ACC112 (cell line): ENCODE data around the gene RBM15B.

Source experiments
- H2AFZ ChIP-seq: fragments of 200-600 bp; sonication (generic); one replicate; pipeline ENCODE4 v1.6.0; 2017; ENCODE audit warnings: antibody characterized with exemption, low read length; ENCODE audit not compliant: unreplicated experiment
- H3K27ac ChIP-seq: fragments of 200-600 bp; sonication (generic); 2 replicates; pipeline ENCODE4 v1.5.1; 2014; ENCODE audit warnings: low read depth, mild to moderate bottlenecking, antibody characterized with exemption, low read length, moderate library complexity
- H3K27me3 ChIP-seq: fragments of 200-600 bp; sonication (generic); 2 replicates; pipeline ENCODE4 v1.6.1; 2014; ENCODE audit warnings: mild to moderate bottlenecking, antibody characterized with exemption, low read length, moderate library complexity, mixed read lengths; ENCODE audit not compliant: insufficient read depth
- H3K36me3 ChIP-seq: fragments of 200-600 bp; sonication (generic); 2 replicates; pipeline ENCODE4 v1.6.1; 2016; ENCODE audit warnings: mild to moderate bottlenecking, antibody characterized with exemption, low read length, moderate library complexity, mixed read lengths; ENCODE audit not compliant: insufficient read depth
- H3K4me1 ChIP-seq: fragments of 200-600 bp; sonication (generic); one replicate; pipeline ENCODE4 v1.6.1; 2016; ENCODE audit warnings: low read length, mixed read lengths; ENCODE audit not compliant: insufficient read depth, unreplicated experiment, control insufficient read depth
- H3K4me3 ChIP-seq: fragments of 200-600 bp; sonication (generic); 2 replicates; pipeline ENCODE4 v1.5.1; 2014; ENCODE audit warnings: mild to moderate bottlenecking, low read depth, low read length
- H3K79me2 ChIP-seq: fragments of 200-600 bp; sonication (generic); one replicate; pipeline ENCODE4 v1.6.0; 2016; ENCODE audit warnings: low read length; ENCODE audit not compliant: control insufficient read depth, unreplicated experiment, insufficient read depth

RBM15B gene

GRCh38 chr3:51393134-51393495 is 2.0 kb downstream of the RBM15B start:
- H3K4me1 ChIP-seq: peaks cover 24% of the 10 kb centered on the region
- H3K36me3 ChIP-seq: peaks cover 55% of the 10 kb centered on the region; the same call in 1 of the 2 replicates
- H3K27me3 ChIP-seq: no peaks in the 10 kb centered on the region
- H2AFZ ChIP-seq: no peak overlapping the region
- peak overlapping the region; percentile 81 for H3K4me3 ChIP-seq
- H3K27ac ChIP-seq: no peak overlapping the region
- peaks cover 55% of the 10 kb centered on the region for H3K79me2 ChIP-seq

- no peak overlapping the region for H3K4me3 ChIP-seq
These were observed 2.5 kb downstream of the RBM15B start for GRCh38 chr3:51393564-51393963.

GRCh38 chr3:51394541-51394940 is 3.5 kb downstream of the RBM15B start:
- Histone ChIP-seq H3K27me3 (no peaks in the 10 kb centered on the region), H2AFZ (no peak overlapping the region), H3K36me3 (peaks cover 49% of the 10 kb centered on the region), H3K4me1 (peaks cover 22% of the 10 kb centered on the region), H3K27ac (no peak overlapping the region), H3K79me2 (peaks cover 51% of the 10 kb centered on the region), H3K4me3 (no peak overlapping the region)

More at GRCh38 chr3:51393564-51393963, 2.5 kb downstream of the RBM15B start:
- Histone ChIP-seq H2AFZ (no peak overlapping the region), H3K79me2 (peaks cover 51% of the 10 kb centered on the region), H3K4me1 (peaks cover 22% of the 10 kb centered on the region), H3K36me3 (peaks cover 55% of the 10 kb centered on the region), H3K27ac (no peak overlapping the region), H3K27me3 (no peaks in the 10 kb centered on the region)

- no peak overlapping the region for H3K4me3 ChIP-seq
- H3K27me3 ChIP-seq: no peaks in the 10 kb centered on the region
- H3K4me1 ChIP-seq: peaks cover 15% of the 10 kb centered on the region
- H3K36me3 ChIP-seq: peaks cover 43% of the 10 kb centered on the region
- H2AFZ ChIP-seq: no peak overlapping the region
- no peak overlapping the region for H3K27ac ChIP-seq
- H3K79me2 ChIP-seq: peaks cover 51% of the 10 kb centered on the region
These were observed 4.6 kb downstream of the RBM15B start for GRCh38 chr3:51395493-51396213.

- Histone ChIP-seq H2AFZ (no peak overlapping the region), H3K79me2 (peaks cover 49% of the 10 kb centered on the region), H3K27ac (no peak overlapping the region), H3K36me3 (peaks cover 43% of the 10 kb centered on the region), H3K27me3 (no peaks in the 10 kb centered on the region), H3K4me1 (peaks cover 14% of the 10 kb centered on the region), H3K4me3 (no peak overlapping the region)
These were observed 5.3 kb downstream of the RBM15B start for GRCh38 chr3:51396401-51396800.

- H3K27me3 ChIP-seq: no peaks in the 10 kb centered on the region
- no peak overlapping the region for H2AFZ ChIP-seq
- H3K79me2 ChIP-seq: peaks cover 40% of the 10 kb centered on the region
- H3K4me3 ChIP-seq: no peak overlapping the region
- peaks cover 10% of the 10 kb centered on the region for H3K4me1 ChIP-seq
- H3K27ac ChIP-seq: no peak overlapping the region
- peaks cover 40% of the 10 kb centered on the region for H3K36me3 ChIP-seq
These were observed 6.3 kb downstream of the RBM15B start for GRCh38 chr3:51397392-51397791.

GRCh38 chr3:51398595-51399310 is 7.7 kb downstream of the RBM15B start:
- Histone ChIP-seq H3K4me3 (no peak overlapping the region), H3K79me2 (peaks cover 26% of the 10 kb centered on the region), H3K4me1 (peaks cover 6% of the 10 kb centered on the region), H3K27me3 (no peaks in the 10 kb centered on the region), H3K27ac (no peak overlapping the region), H3K36me3 (peaks cover 26% of the 10 kb centered on the region), H2AFZ (no peak overlapping the region)

- Histone ChIP-seq H3K79me2 (peaks cover 12% of the 10 kb centered on the region), H3K27ac (no peak overlapping the region), H3K27me3 (no peaks in the 10 kb centered on the region), H3K4me3 (no peak overlapping the region), H3K4me1 (no peaks in the 10 kb centered on the region), H2AFZ (no peak overlapping the region), H3K36me3 (peaks cover 12% of the 10 kb centered on the region)
These were observed 9.1 kb downstream of the RBM15B start for GRCh38 chr3:51400166-51400565.

GRCh38 chr3:51401735-51402134 is 10.7 kb downstream of the RBM15B start:
- Histone ChIP-seq H2AFZ (no peak overlapping the region), H3K27ac (no peak overlapping the region), H3K36me3 (peaks cover 1% of the 10 kb centered on the region; the same call in 1 of the 2 replicates), H3K4me3 (no peak overlapping the region), H3K27me3 (no peaks in the 10 kb centered on the region), H3K4me1 (no peaks in the 10 kb centered on the region), H3K79me2 (peaks cover 2% of the 10 kb centered on the region)

- Histone ChIP-seq H3K27ac (no peak overlapping the region), H3K4me1 (no peaks in the 10 kb centered on the region), H3K79me2 (no peaks in the 10 kb centered on the region), H3K4me3 (no peak overlapping the region), H2AFZ (no peak overlapping the region), H3K27me3 (no peaks in the 10 kb centered on the region), H3K36me3 (no peaks in the 10 kb centered on the region)
These were observed 12.6 kb downstream of the RBM15B start for GRCh38 chr3:51403675-51404074.

GRCh38 chr3:51408021-51408420 is 16.9 kb downstream of the RBM15B start:
- Histone ChIP-seq H2AFZ (no peak overlapping the region), H3K27me3 (no peaks in the 10 kb centered on the region), H3K36me3 (peaks cover 2% of the 10 kb centered on the region), H3K4me1 (no peaks in the 10 kb centered on the region), H3K27ac (no peak overlapping the region), H3K4me3 (no peak overlapping the region), H3K79me2 (no peaks in the 10 kb centered on the region)
